GM19468 (cell line): Measurements from ENCODE around the gene STARD9.
A peak's percentile ranks its signal among the peaks of the same experiment; 100 is the strongest.

Experiments used
- ATAC-seq: cut with Tn5 transposase; IDR thresholded peaks from one replicate; pipeline ENCODE4 v1.9.1; 2021; ENCODE audit warnings: mild to moderate bottlenecking, moderate library complexity, moderate number of reproducible peaks; ENCODE audit not compliant: unreplicated experiment; ENCODE audit errors: extremely low read depth

Gene STARD9

DNA sequence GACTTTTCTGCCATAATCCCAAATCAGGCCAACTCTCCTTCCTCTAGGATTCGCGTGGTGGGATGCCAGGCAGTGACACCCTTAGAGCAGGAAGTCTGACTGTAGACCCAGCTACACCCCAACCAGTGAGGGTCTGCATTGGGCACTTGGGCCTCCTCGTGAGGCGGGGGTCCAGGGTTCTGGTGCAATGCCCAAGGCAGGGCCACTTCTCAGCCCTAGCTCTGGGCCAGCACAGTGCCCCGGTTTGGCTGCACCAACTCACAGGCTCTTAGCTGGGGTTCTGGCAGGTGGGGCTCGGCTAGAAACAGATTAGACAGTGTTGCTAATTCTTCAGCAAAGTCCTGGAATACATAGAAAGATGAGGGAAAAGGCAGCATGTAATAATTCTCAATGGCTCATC is 148.9 kb downstream of the STARD9 start:
- no peak for ATAC-seq

DNA sequence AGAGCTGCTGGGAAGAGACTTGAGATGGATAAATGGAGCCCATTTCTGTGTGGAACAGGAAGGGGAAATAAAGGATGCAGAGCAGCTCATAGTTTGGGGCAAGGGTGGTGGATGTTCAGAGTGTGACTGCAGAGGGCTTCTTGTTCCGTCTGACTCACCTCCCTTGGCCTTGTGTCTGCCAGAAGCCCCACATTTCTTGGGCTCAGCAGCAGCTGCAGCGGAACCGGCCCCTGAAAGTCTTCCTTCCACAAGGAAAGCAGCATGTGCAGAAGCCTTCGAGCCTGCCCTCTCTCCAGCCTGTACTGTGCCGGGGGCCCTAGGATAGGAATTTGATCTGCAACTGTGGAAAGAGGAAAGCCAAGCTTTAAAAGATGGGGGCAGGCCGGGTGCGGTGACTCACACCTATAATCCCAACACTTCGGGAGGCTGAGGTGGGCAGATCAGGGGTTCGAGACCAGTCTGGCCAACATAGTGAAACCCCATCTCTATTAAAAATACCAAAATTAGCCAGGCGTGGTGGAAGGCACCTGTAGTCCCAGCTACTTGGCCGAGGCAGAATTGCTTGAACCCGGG is 150.0 kb downstream of the STARD9 start:
- ATAC-seq: no peak

DNA sequence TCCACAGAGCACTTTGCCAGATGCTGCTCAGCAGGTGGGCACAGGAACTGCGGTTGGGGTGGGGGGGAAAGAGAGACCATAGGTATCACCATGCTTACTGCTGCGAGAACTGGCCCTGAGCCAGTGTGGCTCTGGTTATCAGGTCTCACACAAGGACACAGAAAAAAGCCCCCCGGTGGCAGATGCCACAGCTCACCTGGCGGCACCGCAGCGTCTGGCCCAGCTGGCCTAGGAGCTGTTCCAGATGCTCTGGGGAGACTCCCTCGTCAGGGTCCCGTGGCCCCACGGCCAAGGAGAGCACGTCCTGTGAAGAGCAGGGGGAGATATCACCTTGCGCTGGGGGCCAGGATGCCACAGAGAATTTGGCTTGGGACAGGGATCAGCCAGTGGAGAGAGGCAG is 150.7 kb downstream of the STARD9 start:
- ATAC-seq: no peak

DNA sequence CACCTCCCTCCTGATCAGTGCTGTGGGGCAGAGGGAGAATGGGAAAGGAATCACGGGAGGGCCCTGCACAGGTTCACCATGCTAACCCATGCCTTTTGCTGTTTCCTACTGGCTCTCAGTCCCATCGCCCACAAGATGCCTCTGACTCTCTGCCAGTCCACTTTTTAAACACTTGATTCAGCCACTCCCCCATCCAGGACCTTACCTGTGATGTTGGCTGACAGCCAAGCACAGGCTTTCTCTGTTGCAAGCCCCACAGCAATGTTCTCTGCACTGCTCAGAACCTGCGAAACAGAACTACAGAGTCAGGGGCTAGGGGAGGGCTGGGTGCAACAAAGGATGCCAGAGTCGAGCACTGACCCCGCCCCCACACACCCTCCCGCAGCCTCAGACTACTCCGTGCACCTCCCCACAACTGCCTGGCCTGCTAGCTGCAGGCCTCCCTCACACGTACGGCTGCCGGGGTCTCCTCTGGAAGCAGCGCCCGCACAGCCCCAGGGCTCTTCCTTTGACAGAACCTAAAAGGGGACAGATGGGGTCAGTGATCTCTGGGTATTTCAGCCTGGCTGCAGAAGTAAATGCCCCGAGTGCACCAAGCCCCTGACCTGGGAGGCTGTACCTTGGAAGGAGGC is 152.5 kb downstream of the STARD9 start:
- ATAC-seq: no peak

DNA sequence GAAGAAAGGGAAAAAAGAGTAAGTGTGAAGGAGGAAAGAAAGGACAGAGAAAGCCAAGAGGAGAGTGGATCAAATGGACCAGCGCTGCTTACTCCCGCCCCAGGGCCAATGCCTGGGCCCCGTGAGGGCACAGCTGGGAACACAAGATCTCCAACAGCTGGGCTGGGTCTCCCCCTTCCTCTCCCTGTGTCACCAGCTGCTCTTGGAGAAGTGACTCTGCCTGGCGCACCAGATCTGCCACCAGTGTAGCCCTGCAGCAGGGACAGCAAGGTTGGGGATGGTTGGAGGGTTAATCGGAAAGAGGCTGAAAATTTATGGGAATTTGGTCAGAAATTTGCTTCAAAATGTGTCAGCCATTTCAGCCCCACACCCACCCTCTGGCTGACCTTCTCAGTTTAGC is 153.2 kb downstream of the STARD9 start:
- no peak for ATAC-seq

DNA sequence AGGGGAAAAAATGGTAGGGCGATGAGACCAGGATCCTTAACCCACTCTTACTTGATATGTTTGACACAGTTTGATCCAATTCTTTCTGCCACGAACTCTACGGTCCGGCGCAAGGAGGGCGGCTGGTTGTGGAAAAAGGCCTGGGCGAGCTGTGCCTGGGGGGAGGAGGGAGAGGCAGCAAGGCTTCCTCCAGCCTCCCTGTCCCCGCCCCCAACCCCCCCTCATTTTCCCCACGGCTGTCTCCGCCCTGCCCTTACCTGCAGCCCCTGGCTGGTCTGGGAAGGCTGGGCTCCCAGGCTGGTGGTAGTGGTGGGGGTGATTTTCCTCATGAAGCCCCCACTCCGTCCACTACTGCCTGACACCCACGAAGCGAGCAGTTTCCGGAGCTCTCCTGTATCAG is 153.6 kb downstream of the STARD9 start:
- ATAC-seq: no peak

DNA sequence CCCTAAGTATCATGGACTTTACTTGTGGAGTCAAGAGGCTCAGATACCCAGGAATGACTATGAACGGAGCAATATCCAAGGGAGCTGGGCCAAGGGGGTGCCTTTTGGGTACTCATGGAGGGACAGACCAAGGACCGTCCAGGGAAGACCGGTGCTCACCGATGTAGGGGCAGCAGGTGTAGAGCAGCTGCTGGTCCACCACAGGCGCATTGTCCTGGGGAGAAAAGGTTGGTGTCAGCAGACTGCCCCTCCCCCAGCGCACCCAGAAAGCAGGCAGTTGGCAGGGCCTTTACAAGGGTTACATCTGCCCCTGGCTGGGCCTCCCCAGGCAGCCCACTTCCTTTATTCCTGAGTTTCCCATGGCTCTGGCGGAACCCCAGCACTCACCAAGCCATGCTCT is 154.0 kb downstream of the STARD9 start:
- no peak for ATAC-seq

DNA sequence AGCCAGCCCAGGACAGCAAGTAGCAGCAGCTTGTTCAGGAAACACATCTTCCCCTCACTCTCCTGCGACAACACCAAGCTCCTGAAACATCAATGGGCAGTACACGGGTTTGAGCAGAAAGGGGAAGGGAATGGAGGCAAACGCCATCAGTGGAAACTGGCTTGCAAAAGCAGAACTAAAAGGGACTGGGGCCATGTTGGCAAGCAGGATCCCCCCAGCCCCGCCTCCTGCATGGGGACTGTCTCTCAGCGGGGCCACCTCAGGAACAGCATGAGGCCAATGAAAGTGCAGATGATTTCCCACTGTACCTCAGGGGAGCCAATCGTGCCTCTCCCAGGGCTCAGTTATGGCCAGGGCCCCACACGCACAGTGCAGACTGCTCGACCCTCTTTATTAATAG is 154.7 kb downstream of the STARD9 start:
- no peak for ATAC-seq

DNA sequence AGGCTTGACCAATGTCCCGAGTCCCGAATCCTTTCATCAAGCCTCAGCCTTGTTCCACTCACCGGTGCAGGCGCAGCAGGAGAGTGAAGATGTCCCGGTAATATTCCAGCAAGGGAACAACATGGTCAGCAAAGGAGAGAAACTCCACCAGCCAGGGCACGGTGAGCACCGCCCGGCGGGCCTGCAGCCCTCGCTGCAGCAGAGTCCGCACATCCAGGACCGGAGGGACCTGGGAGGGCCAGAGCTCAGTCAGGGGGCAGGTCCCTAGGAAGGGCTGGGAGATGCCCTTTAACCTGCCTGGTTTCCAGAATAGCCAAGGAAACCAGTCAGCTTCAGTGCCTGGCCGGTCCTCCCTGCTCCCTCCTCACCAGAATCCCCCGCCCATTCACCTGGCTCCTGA is 155.1 kb downstream of the STARD9 start:
- no peak for ATAC-seq

DNA sequence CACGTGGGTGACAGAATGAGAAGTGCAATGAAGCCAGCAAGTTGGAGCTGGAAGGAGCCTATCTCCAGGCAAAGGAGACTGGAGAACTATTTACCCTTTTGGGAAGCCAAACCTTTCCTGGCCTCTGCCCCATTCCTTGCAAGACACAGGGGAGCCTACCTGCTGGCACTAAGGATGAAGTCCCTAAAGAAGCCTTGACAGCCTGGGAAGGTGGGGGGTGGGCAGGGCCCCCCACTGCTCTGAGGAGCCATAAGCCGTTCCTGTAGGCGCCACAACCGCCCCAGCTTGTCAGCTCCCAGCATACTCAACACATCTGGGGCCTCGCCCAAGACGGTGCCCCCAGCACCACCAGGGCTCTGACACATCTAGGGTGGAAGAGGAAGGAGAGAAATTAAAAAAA is 156.1 kb downstream of the STARD9 start:
- no peak for ATAC-seq

DNA sequence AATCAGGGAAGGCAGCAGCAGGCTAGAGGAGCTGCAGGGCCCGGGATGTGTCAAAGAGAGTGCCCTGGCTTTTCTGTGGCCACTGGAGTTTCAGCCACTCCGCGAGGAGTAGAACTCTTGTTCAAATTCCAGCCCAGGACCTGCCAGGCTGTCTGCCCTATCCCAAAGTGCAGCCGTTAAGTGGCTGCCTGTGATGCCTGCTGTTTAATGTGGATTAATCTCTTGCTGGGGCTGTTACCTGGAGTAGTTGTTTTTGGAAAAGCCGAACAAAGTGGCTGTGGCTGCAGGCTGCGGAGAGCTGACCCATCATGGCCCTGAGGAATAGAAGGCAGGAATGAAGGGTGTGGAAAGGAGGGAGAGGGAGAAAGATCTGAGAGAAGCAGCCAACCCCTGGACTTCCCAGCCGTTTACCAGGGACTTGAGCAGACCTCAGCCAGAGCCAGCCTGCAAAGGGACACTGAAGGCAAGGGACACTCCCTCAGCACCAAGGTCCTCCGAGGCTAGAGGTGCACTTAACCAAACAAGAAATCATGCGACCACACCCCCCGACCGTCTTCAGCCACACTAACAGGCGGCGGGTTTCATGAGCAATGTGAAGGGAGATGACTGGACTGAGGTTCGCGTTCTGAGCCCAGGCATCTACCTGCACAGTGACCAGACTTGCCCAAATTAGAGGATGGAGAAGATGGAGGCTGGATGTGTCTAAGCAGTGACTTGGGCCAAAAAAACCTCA is 156.9 kb downstream of the STARD9 start:
- ATAC-seq: no peak

DNA sequence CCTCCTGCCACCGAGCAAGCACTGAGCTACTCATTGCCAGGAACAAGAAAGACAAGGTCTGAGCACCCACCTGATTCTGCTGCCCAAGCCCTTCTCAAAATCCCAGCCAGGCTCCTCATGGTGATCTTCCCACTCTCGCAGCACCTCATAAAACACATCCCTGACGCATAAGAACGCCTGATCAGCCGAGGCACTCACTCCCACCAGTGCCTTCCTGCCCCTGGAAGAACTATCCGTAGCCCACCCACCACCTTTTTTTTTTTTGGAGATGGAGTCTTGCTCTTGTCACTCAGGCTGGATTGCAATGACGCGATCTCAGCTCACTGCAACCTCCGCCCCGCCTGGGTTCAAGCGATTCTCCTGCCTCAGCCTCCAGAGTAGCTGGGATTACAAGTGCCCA is 157.6 kb downstream of the STARD9 start:
- ATAC-seq: no peak

DNA sequence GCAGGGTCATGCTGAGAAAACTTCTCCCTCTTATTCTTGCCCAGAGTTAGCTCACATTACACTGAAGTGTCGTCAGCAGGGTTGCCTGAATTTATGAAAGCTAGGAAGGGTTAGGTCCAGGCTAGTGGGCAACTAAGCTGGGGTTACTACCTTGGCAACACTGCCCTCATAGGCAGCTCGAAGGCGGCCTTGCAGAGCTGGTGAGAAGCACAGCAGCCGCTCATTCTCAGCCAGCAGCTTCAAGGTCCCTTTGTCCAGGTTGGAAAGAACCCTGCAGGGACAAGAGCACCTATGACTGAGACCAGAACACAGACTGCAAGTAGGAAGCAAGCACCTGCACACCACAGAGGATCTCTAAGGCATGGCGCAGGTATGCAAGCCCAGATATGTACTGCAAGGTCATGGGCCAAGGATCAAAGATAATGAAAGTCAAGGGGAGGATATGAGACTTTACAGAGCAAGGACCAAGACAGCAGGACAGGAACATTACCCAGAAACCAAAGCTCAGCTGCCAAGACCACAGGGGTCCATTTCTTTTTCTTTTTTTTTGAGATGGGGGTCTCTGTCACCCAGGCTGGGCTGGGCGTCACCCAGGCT is 158.8 kb downstream of the STARD9 start:
- no peak for ATAC-seq

DNA sequence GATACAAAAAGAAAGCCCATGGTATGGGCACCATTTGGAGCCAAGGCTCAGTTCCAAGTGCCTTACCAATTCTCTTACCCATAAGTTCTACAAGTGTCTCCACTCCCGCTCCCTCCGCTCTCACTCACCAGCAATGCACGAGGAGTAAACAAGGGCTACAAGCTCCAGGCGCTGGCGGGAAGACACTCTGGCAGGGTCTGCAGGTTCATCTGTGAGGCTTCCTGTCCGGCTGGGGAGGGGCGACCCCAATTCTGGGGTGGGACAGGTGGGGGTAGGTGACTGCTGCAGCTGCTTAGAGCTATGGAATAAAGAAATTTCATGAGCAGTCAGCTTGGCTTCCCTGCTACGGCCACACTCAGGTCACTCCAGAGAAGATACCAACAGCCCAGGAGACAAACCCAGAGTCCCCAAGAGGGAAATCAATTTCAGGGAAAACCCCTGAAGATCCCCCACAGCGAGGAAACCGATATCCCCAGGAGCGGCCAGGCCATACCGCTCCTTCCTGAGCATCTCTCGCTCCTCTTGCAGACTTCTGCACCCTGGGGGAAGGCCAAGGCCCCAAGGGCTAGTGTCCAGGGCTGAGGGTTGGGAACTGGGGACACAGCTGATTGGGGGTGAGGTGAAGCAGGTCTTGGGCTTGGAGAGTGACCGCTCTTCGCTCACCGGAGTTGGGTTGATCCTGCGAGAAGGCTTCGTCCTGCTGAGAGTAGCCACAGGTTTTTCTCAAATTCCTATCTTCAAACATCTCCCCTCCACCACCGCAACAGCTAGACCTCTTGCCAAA is 160.2 kb downstream of the STARD9 start:
- no peak for ATAC-seq

DNA sequence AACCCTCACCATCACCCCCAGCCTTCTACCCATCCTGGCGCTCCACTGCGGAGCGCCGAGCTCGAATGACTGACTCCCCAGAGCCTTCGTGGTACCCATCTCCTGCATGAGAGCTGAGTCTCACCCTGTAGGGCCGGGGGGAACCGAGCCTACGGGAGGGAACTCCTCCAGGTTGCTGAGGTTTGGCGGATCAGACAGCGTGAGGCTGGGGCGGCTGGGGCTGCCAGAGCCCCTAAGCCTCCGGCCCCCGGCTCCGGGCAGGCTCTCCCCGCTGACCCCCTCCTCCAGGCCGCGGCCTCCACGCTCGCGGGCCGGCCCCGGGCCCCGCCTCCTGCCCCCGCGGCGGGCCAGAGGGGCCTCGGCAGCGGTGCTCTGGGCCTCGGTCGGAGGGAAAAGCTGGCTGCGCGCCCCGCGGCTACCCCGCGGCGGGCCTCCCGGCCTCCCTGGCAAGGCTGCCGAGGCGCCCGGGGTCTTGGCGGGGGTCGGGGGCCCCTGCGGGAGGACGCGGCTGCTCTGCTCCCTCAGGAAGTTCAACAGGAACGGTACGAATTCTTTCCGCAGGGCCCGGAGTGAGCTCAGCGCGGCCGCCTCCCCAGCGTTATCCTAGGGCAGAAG is 160.9 kb downstream of the STARD9 start:
- no peak for ATAC-seq

DNA sequence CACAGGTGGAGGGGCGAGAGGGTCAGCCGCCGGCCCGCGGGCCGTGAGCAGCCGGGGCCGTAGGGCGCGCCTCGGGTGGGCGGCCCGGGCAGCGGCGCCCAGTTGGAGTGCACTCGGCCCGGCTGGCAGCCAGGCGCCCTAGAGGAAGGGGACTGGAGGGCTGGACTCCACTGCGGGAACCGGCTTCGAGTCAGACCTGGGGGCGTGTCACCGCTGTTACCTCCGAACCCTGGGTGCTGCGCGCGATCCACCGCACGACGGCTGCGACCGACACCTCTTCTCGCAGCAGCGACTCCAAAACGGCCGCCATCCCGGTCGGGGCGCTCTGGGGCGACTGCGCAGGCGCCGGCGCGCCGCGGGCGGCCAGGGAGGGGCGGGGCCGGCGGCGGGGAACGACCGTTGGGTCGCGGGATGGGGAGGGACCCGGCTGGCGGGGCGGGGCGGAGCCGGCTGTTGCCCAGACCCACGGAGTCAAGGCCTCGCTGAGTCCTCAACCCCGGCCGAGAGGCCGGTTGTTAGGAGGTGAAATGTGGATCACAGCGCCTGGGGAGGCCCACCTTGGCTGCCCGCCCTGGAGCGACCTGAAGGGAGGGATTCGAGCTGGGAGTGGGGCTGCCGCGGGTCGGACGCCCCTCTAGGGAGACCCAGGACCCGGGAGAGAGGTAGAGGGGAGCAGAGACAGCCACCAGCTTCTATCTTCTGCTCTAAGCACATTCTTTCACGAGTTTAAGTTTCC is 161.6 kb downstream of the STARD9 start, which contains the start of gene CDAN1:
TSS of gene CDAN1 (minus strand) at position 336 of the 736 bp plus-strand sequence. CDS start at position 310, 26 bp downstream.
- ATAC-seq: peak; percentile 27

DNA sequence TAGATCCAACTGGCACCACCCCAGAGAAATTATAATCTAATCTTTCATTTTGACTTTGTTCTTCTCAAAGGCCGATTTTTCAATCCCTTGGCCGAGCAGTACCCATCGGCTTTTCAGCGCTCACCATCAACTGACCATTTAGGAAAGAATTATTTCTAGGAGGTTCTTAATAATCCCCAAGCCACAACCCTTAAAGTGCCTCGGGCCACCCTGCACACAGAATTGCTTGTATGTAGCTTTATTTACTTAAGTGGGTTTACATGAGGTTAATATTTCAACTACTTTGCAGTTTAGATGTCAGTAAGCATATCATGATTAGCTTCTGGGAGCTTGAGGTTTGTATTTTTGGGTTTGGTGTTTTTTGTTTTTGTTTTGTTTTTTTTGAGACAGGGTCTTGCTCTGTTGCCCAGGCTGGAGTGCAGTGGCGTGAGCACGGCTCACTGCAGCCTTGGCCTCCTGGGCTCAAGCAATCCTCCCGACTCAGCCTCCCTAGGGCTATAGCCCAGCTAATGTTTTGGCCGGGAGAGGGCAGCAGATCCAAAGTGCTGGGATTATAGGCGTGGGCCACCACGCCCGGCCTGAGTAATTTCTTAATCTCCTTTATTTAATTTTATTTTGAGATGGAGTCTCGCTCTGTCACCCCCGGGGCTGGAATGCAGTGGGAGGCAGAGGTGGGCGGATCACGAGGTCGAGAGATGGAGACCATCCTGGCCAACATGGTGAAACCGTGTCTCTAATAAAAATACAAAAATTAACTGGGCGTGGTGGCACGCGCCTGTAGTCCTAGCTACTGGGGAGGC is 162.3 kb downstream of the STARD9 start:
- ATAC-seq: no peak

DNA sequence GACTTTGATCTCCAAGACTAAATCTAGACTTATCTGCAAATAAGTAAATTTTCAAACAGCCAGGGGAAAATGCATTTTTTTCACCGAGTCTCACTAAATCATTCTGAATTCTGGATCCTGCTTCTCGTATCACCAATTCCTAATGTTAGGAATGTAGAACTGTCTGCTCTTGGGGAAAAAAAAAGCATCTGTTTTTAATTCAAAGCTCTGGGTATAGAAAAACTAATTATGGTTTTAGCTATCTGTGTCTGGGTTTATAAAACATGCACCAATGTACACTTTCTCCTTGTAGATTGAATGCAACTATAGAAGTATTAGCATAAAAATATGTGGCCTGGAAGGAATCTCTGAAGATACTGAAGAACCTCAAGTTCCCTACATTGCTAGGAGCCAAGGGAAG is 166.3 kb downstream of the STARD9 start:
- no peak for ATAC-seq

DNA sequence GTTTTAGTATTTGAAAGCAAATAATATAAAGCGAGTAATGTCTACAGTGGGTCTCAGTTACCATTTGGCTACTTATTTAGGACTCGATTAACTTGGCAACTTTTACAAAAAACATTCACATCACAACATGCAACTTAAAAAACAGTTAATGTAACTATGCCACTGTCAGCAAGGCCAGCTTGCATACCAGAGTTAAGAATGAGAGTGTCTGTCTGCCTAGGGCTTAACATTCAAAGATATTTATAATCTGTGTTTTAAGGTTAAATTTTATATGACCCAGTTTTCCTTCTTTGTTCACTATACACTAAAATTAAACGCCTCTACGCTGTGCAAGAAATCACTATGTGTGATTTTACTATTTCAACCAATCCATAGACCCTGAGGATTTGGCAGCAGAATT is 166.7 kb downstream of the STARD9 start:
- no peak for ATAC-seq
